Natural killer cell (primary cell): ENCODE data around the gene EIF4G2. TPM values are rescaled to one million over a fixed set of nuclear protein-coding genes. Genes with fewer than 3 reads are reported as not detected.
A peak's percentile ranks its signal among the peaks of the same experiment; 100 is the strongest.

Experiments used
- ATAC-seq, 3 donors: fragments of 150-1000 bp in 2 of 3; fragments of 200-7000 bp in 1 of 3; cut with Tn5 transposase; 1 replicate in 1 of 3; 2 replicates in 2 of 3; pipeline ENCODE4 v1.10.0; 2021; ENCODE audit warnings: mild to moderate bottlenecking in 2 of 3, moderate library complexity in 2 of 3
- DNase-seq, 2 donors: peaks; one replicate each; pipeline versions ENCODE4 v3.0.0 to v3.0.0-alpha.2; 2013 to 2021; ENCODE audit warnings: mixed read lengths in 1 of 2
- H3K27ac ChIP-seq: one replicate; pipeline ENCODE4 v1.5.1; 2013; ENCODE audit warnings: mild to moderate bottlenecking, low read length
- H3K27me3 ChIP-seq: one replicate; pipeline ENCODE4 v1.6.1; 2013; ENCODE audit warnings: low read length; ENCODE audit not compliant: control insufficient read depth, insufficient read depth
- H3K36me3 ChIP-seq: one replicate; pipeline ENCODE4 v1.6.1; 2013; ENCODE audit warnings: low read length; ENCODE audit not compliant: control insufficient read depth, insufficient read depth
- H3K4me1 ChIP-seq: one replicate; pipeline ENCODE4 v1.6.1; 2013; ENCODE audit warnings: low read length; ENCODE audit not compliant: control insufficient read depth, insufficient read depth
- H3K4me3 ChIP-seq: one replicate; pipeline ENCODE4 v1.5.1; 2013; ENCODE audit warnings: low read length
- H3K9me3 ChIP-seq: one replicate; pipeline ENCODE4 v1.6.1; 2013; ENCODE audit warnings: low read length; ENCODE audit not compliant: control insufficient read depth, insufficient read depth
- H3K27ac Mint-ChIP-seq, 2 donors: one replicate each; pipeline ENCODE4 v1.8.0; 2022; ENCODE audit warnings: mild to moderate bottlenecking in 2 of 2, mixed read lengths in 2 of 2, moderate library complexity in 1 of 2
- H3K27me3 Mint-ChIP-seq, 2 donors: one replicate each; pipeline ENCODE4 v1.8.0; 2022; ENCODE audit warnings: low read depth in 2 of 2, mixed read lengths in 2 of 2
- H3K36me3 Mint-ChIP-seq: one replicate; pipeline ENCODE4 v1.8.0; 2022; ENCODE audit warnings: mixed read lengths
- H3K4me1 Mint-ChIP-seq, 2 donors: one replicate each; pipeline ENCODE4 v1.8.0; 2022; ENCODE audit warnings: mixed read lengths in 2 of 2
- H3K4me3 Mint-ChIP-seq: one replicate; pipeline ENCODE4 v1.8.0; 2022; ENCODE audit warnings: mild to moderate bottlenecking, moderate library complexity, mixed read lengths
- H3K9me3 Mint-ChIP-seq, 2 donors: one replicate each; pipeline ENCODE4 v1.8.0; 2022; ENCODE audit warnings: mixed read lengths in 2 of 2
- CTCF ChIP-seq: fragments of 200-600 bp; IDR thresholded peaks from one replicate; pipeline ENCODE4 v1.8.0; 2022; ENCODE audit warnings: antibody characterized with exemption
- WGBS: methylation state at CpG from one replicate; pipeline ENCODE4 v1.1.7; 2013; ENCODE audit warnings: missing lambda C conversion rate; ENCODE audit not compliant: insufficient coverage; 5-methylcytosine and 5-hydroxymethylcytosine counted together
- intact Hi-C: fragments of 100-400 bp; cut with micrococcal nuclease; formaldehyde crosslinking; loops from one replicate; pipeline ENCODE4 v1.14.2; 2022
- total RNA-seq, 4 donors: library from RNA; stranded (reverse); fragments of 120-200 nt in 1 of 4; gene quantifications; one replicate each; pipeline versions ENCODE4 v1.2.3 to v1.2.4, GENCODE V29; 2013 to 2022

The EIF4G2 gene
- total RNA-seq, 3 donors from 2014 or later (not counting 1 experiment from before 2014, with no cell fraction given): 718 to 820 (median 751) TPM

- DNase-seq: no peak
- 89% methylated on average over 4 of the region's 4 CpGs for WGBS
- Mint-ChIP-seq H3K9me3 (no peaks in the 10 kb centered on the region), H3K27ac (no peak overlapping the region), H3K4me3 (no peak overlapping the region), H3K27me3 (no peaks in the 10 kb centered on the region), H3K4me1 (no peaks in the 10 kb centered on the region), H3K36me3 (no peaks in the 10 kb centered on the region)
- Histone ChIP-seq H3K27me3 (no peaks in the 10 kb centered on the region), H3K36me3 (peaks cover 5% of the 10 kb centered on the region), H3K4me1 (no peaks in the 10 kb centered on the region), H3K9me3 (no peaks in the 10 kb centered on the region), H3K4me3 (no peak overlapping the region), H3K27ac (no peak overlapping the region)
- no peak for ATAC-seq
- intact Hi-C loops: no loop called here
- TF ChIP-seq CTCF: no peak
Measured at GRCh38 chr11:10785146-10785474, 23.6 kb downstream of the EIF4G2 start.

- no peak overlapping the region for H3K27ac Mint-ChIP-seq
- Histone ChIP-seq H3K9me3 (no peaks in the 10 kb centered on the region), H3K36me3 (peaks cover 10% of the 10 kb centered on the region), H3K27me3 (no peaks in the 10 kb centered on the region), H3K4me3 (no peak overlapping the region), H3K27ac (no peak overlapping the region), H3K4me1 (no peaks in the 10 kb centered on the region)
- H3K36me3 Mint-ChIP-seq: no peaks in the 10 kb centered on the region
- intact Hi-C loops: no loop called here
- WGBS: 94% methylated on average over 9 of the region's 10 CpGs
- H3K27me3 Mint-ChIP-seq: no peaks in the 10 kb centered on the region
- ATAC-seq: no peak
- no peaks in the 10 kb centered on the region for H3K9me3 Mint-ChIP-seq
- H3K4me3 Mint-ChIP-seq: no peak overlapping the region
- no peaks in the 10 kb centered on the region for H3K4me1 Mint-ChIP-seq
- TF ChIP-seq CTCF: no peak
- no peak for DNase-seq
Measured at GRCh38 chr11:10784232-10785145, 24.2 kb downstream of the EIF4G2 start.

GRCh38 chr11:10780040-10780439, 28.7 kb downstream of the EIF4G2 start:
- Mint-ChIP-seq H3K4me3 (no peak overlapping the region), H3K36me3 (peaks cover 12% of the 10 kb centered on the region), H3K9me3 (no peaks in the 10 kb centered on the region), H3K27ac (peak overlapping the region in 1 of 2 donors; percentile 51), H3K4me1 (no peaks in the 10 kb centered on the region), H3K27me3 (no peaks in the 10 kb centered on the region)
- Histone ChIP-seq H3K27ac (no peak overlapping the region), H3K36me3 (peaks cover 52% of the 10 kb centered on the region), H3K4me1 (no peaks in the 10 kb centered on the region), H3K9me3 (no peaks in the 10 kb centered on the region), H3K27me3 (no peaks in the 10 kb centered on the region), H3K4me3 (no peak overlapping the region)
- intact Hi-C loops: no loop called here
- DNase-seq (no peak), ATAC-seq (no peak)
- whole genome bisulfite sequencing: 97% methylated on average over 2 of the region's 2 CpGs
- no peak for TF ChIP-seq CTCF

GRCh38 chr11:10779086-10779485, 29.6 kb downstream of the EIF4G2 start:
- H3K4me3 Mint-ChIP-seq: no peak overlapping the region
- peaks cover 19% of the 10 kb centered on the region for H3K36me3 Mint-ChIP-seq
- H3K36me3 ChIP-seq: peaks cover 61% of the 10 kb centered on the region

More at GRCh38 chr11:10779086-10779485, 29.6 kb downstream of the EIF4G2 start:
- ATAC-seq (no peak), DNase-seq (no peak)
- Mint-ChIP-seq H3K27me3 (no peaks in the 10 kb centered on the region), H3K9me3 (no peaks in the 10 kb centered on the region), H3K4me1 (no peaks in the 10 kb centered on the region), H3K27ac (no peak overlapping the region)
- intact Hi-C loops: no loop called here
- no peaks in the 10 kb centered on the region for H3K9me3 ChIP-seq
- H3K27ac ChIP-seq: no peak overlapping the region
- 82% methylated on average over 1 of the region's 1 CpG for whole genome bisulfite sequencing
- no peak overlapping the region for H3K4me3 ChIP-seq
- no peak for TF ChIP-seq CTCF
- H3K4me1 ChIP-seq: no peaks in the 10 kb centered on the region
- H3K27me3 ChIP-seq: no peaks in the 10 kb centered on the region
